B cell (primary cell): ENCODE measurements around the gene FBXL13. TPM values are rescaled to one million over a fixed set of nuclear protein-coding genes. Genes with fewer than 3 reads are reported as not detected.
"Not testable (repeated sequence)": the region's sequence is repeated elsewhere in the genome, so short reads cannot be mapped to it uniquely, and the experiment has no call there.

Experiments used
- ATAC-seq: fragments of 200-7000 bp; cut with Tn5 transposase; one replicate; pipeline ENCODE4 v1.10.0; 2021; ENCODE audit warnings: low read depth, mild to moderate bottlenecking, moderate number of reproducible peaks, moderate library complexity
- CTCF ChIA-PET: fragments of 350-600 bp; sonication (Branson Sonifier 250); formaldehyde crosslinking; loops from one replicate; lab custom pipeline; 2021; ENCODE audit warnings: antibody characterized with exemption, inconsistent platforms; lab: Charles Lee
- POLR2A ChIA-PET: fragments of 350-600 bp; sonication (Branson Sonifier 250); formaldehyde crosslinking; loops from one replicate; lab custom pipeline; 2021; ENCODE audit warnings: antibody characterized with exemption; lab: Charles Lee
- DNase-seq: peaks from one replicate; pipeline ENCODE4 v3.0.0; 2013
- H2AFZ ChIP-seq: 2 replicates; pipeline ENCODE4 v1.6.1; 2012; ENCODE audit warnings: mild to moderate bottlenecking, low read depth, low read length; ENCODE audit not compliant: insufficient read depth, poor library complexity, severe bottlenecking
- H3K27ac ChIP-seq, 2 donors: 1 replicate in 1 of 2; 2 replicates in 1 of 2; pipeline ENCODE4 v1.5.1; 2012 to 2013; ENCODE audit warnings: low read length in 2 of 2, mild to moderate bottlenecking in 2 of 2, moderate library complexity in 1 of 2
- H3K27me3 ChIP-seq, 4 experiments: fragments of 200-600 bp in 1 of 4; sonication (generic) in 1 of 4; replicated peaks in 1 of 4; 1 replicate in 2 of 4; 2 replicates in 2 of 4; pipeline versions ENCODE4 v1.6.1 to v1.7.0; 2013 to 2016; ENCODE audit warnings: low read length in 3 of 4, mild to moderate bottlenecking in 2 of 4, mixed read lengths in 1 of 4, moderate library complexity in 1 of 4; ENCODE audit not compliant: insufficient read depth in 4 of 4, control insufficient read depth in 3 of 4; ENCODE audit errors: control extremely low read depth in 1 of 4
- H3K36me3 ChIP-seq, 2 experiments: replicated peaks in 1 of 2; 1 replicate in 1 of 2; 2 replicates in 1 of 2; pipeline versions ENCODE4 v1.6.1 to v1.7.1; 2013; ENCODE audit warnings: low read length in 1 of 2; ENCODE audit not compliant: insufficient read depth in 2 of 2, control insufficient read depth in 1 of 2; ENCODE audit errors: control extremely low read depth in 1 of 2, extremely low read depth in 1 of 2
- H3K4me1 ChIP-seq, 2 donors: fragments of 200-600 bp in 1 of 2; sonication (generic) in 1 of 2; 1 replicate in 1 of 2; 2 replicates in 1 of 2; pipeline versions ENCODE4 v1.5.1 to v1.6.1; 2013 to 2017; ENCODE audit warnings: low read length in 2 of 2; ENCODE audit not compliant: control insufficient read depth in 2 of 2, insufficient read depth in 2 of 2
- H3K4me2 ChIP-seq: replicated peaks from 2 replicates; pipeline ENCODE3; 2012; ENCODE audit warnings: mild to moderate bottlenecking, low read depth, low read length; ENCODE audit not compliant: poor library complexity, severe bottlenecking
- H3K4me3 ChIP-seq, 5 experiments: fragments of 200-600 bp in 1 of 5; sonication (generic) in 1 of 5; 1 replicate in 3 of 5; 2 replicates in 2 of 5; pipeline versions ENCODE4 v1.5.1 to v1.7.0; 2011 to 2016; ENCODE audit warnings: low read length in 4 of 5, mild to moderate bottlenecking in 4 of 5, low read depth in 2 of 5, control low read depth in 1 of 5, moderate library complexity in 1 of 5; ENCODE audit not compliant: insufficient read depth in 1 of 5; ENCODE audit errors: control extremely low read depth in 1 of 5, extremely low read depth in 1 of 5
- H3K79me2 ChIP-seq: fragments of 200-600 bp; sonication (generic); one replicate; pipeline ENCODE4 v1.6.0; 2016; ENCODE audit warnings: low read length; ENCODE audit not compliant: control insufficient read depth, insufficient read depth
- H3K9ac ChIP-seq: fragments of 200-600 bp; sonication (generic); 2 replicates; pipeline ENCODE4 v1.6.1; 2017; ENCODE audit warnings: mild to moderate bottlenecking, low read length, moderate library complexity
- H3K9me3 ChIP-seq, 3 donors: one replicate each; pipeline versions ENCODE4 v1.6.1 to v1.7.1; 2013; ENCODE audit warnings: low read length in 2 of 3; ENCODE audit not compliant: control insufficient read depth in 2 of 3, insufficient read depth in 1 of 3; ENCODE audit errors: control extremely low read depth in 1 of 3
- H4K20me1 ChIP-seq: 2 replicates; pipeline ENCODE4 v1.6.0; 2012; ENCODE audit warnings: mild to moderate bottlenecking, low read length; ENCODE audit not compliant: insufficient read depth, control insufficient read depth, poor library complexity, severe bottlenecking
- H3K27ac Mint-ChIP-seq: one replicate; pipeline ENCODE4 v1.8.0; 2021; ENCODE audit warnings: mixed read lengths
- H3K27me3 Mint-ChIP-seq: one replicate; pipeline ENCODE4 v1.8.0; 2021; ENCODE audit warnings: mixed read lengths
- H3K4me1 Mint-ChIP-seq: one replicate; pipeline ENCODE4 v1.8.0; 2021; ENCODE audit warnings: mixed read lengths
- H3K4me3 Mint-ChIP-seq: one replicate; pipeline ENCODE4 v1.8.0; 2021; ENCODE audit warnings: mixed read lengths
- H3K9me3 Mint-ChIP-seq: one replicate; pipeline ENCODE4 v1.8.0; 2022; ENCODE audit warnings: mixed read lengths; ENCODE audit not compliant: insufficient read depth
- EZH2 ChIP-seq: IDR thresholded peaks from 2 replicates; pipeline ENCODE4 v1.6.1; 2012; ENCODE audit warnings: borderline replicate concordance, low read depth, mild to moderate bottlenecking, moderate library complexity, low read length; ENCODE audit not compliant: insufficient read depth, poor library complexity, severe bottlenecking
- WGBS: methylation state at CpG from one replicate; pipeline ENCODE4 v1.1.5; 2013; ENCODE audit warnings: missing lambda C conversion rate; ENCODE audit not compliant: insufficient coverage; 5-methylcytosine and 5-hydroxymethylcytosine counted together
- intact Hi-C: fragments of 100-400 bp; cut with micrococcal nuclease; formaldehyde crosslinking; loops from one replicate; pipeline ENCODE4 v1.10.0; 2022
- polyA plus RNA-seq: library from polyadenylated mRNA; depleted of rRNA; stranded (reverse); fragments of >200 nt; gene quantifications from 2 replicates; pipeline ENCODE4 v1.2.3, GENCODE V29; 2012
- total RNA-seq, 2 donors: library from RNA; stranded (reverse); fragments of 120-200 nt in 1 of 2; gene quantifications; 1 replicate in 1 of 2; 2 replicates in 1 of 2; pipeline versions ENCODE4 v1.2.3 to v1.2.4, GENCODE V29; 2013 to 2022
- TF ChIP-seq, protein P1 (sequence below): fragments of 200-600 bp; IDR thresholded peaks from one replicate; pipeline ENCODE4 v1.8.0; 2022; ENCODE audit warnings: antibody characterized with exemption, mild to moderate bottlenecking

Gene FBXL13
- total and polyA plus RNA-seq, 2 donors (not counting 1 experiment from before 2014, with no cell fraction given) = 0.22 to 4.0 TPM

DNA sequence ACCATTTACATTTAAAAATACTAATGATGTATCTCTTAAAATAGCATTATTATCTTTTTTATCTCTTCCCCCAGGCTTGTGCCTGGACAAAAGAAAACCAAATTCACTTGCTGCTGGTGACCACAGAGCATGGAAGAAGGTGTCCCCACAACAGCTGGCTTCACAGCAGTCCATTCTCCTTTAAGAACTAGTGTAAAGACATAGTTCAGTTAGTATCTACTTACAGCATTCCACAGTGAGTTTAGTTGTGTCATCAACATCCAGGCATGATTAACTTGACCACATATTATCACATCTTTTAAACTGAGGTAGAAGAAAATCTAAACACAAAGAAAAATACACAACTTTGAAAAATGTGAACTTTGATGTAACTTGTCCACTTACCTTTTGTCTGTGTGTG is 106.8 kb downstream of the FBXL13 start:
- Mint-ChIP-seq H3K4me3 (no peak overlapping the region), H3K9me3 (no peaks in the 10 kb centered on the region), H3K27me3 (no peaks in the 10 kb centered on the region), H3K27ac (no peak overlapping the region), H3K4me1 (no peaks in the 10 kb centered on the region)
- H3K4me1 ChIP-seq = no peaks in the 10 kb centered on the region
- peaks cover 0 to 2% (median 0%) of the 10 kb centered on the region in 3 donors for H3K9me3 ChIP-seq
- no peak overlapping the region for H2AFZ ChIP-seq
- ChIA-PET CTCF (no interaction called here), POLR2A (no interaction called here)
- TF ChIP-seq EZH2 = no peak
- TF ChIP-seq, protein P1, sequence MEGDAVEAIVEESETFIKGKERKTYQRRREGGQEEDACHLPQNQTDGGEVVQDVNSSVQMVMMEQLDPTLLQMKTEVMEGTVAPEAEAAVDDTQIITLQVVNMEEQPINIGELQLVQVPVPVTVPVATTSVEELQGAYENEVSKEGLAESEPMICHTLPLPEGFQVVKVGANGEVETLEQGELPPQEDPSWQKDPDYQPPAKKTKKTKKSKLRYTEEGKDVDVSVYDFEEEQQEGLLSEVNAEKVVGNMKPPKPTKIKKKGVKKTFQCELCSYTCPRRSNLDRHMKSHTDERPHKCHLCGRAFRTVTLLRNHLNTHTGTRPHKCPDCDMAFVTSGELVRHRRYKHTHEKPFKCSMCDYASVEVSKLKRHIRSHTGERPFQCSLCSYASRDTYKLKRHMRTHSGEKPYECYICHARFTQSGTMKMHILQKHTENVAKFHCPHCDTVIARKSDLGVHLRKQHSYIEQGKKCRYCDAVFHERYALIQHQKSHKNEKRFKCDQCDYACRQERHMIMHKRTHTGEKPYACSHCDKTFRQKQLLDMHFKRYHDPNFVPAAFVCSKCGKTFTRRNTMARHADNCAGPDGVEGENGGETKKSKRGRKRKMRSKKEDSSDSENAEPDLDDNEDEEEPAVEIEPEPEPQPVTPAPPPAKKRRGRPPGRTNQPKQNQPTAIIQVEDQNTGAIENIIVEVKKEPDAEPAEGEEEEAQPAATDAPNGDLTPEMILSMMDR = no peak
- H3K27me3 ChIP-seq = no peaks in the 10 kb centered on the region
- DNase-seq = no peak
- no peak overlapping the region for H3K27ac ChIP-seq
- no peak overlapping the region for H3K4me2 ChIP-seq
- H4K20me1 ChIP-seq = no peaks in the 10 kb centered on the region
- H3K9ac ChIP-seq = no peak overlapping the region
- no peak for ATAC-seq
- H3K36me3 ChIP-seq = no peaks in the 10 kb centered on the region
- intact Hi-C loops = no loop called here
- H3K79me2 ChIP-seq = no peaks in the 10 kb centered on the region
- H3K4me3 ChIP-seq = no peak overlapping the region

- CTCF ChIA-PET = no interaction called here
These were observed 108.1 kb downstream of the FBXL13 start for GRCh38 chr7:102966465-102966864.

DNA sequence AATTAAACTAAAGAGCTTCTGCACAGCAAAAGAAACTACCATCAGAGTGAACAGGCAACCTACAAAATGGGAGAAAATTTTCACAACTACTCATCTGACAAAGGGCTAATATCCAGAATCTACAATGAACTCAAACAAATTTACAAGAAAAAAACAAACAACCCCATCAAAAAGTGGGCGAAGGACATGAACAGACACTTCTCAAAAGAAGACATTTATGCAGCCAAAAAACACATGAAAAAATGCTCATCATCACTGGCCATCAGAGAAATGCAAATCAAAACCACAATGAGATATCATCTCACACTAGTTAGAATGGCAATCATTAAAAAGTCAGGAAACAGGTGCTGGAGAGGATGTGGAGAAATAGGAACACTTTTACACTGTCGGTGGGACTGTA is 112.6 kb downstream of the FBXL13 start:
- H3K79me2 ChIP-seq, DNase-seq, H3K9me3 ChIP-seq, H3K27ac Mint-ChIP-seq, H3K9ac ChIP-seq, ATAC-seq, H3K27me3 ChIP-seq, H3K9me3 Mint-ChIP-seq, H3K4me1 Mint-ChIP-seq, POLR2A ChIA-PET, intact Hi-C loops, H3K36me3 ChIP-seq, H4K20me1 ChIP-seq, H3K4me1 ChIP-seq, CTCF ChIA-PET, H3K27ac ChIP-seq, H3K4me3 Mint-ChIP-seq, H3K4me2 ChIP-seq, H3K27me3 Mint-ChIP-seq, H3K4me3 ChIP-seq, H2AFZ ChIP-seq: not testable (repeated sequence)
- WGBS = no CpG with 5 or more reads among the region's 2 CpGs

More at GRCh38 chr7:102966465-102966864, 108.1 kb downstream of the FBXL13 start:
- Histone ChIP-seq H3K4me3 (no peak overlapping the region), H3K36me3 (no peaks in the 10 kb centered on the region), H3K4me1 (no peaks in the 10 kb centered on the region), H3K27ac (no peak overlapping the region), H4K20me1 (no peaks in the 10 kb centered on the region), H3K27me3 (no peaks in the 10 kb centered on the region), H2AFZ (no peak overlapping the region), H3K9me3 (peaks cover 0 to 2% (median 0%) of the 10 kb centered on the region in 3 donors), H3K4me2 (no peak overlapping the region), H3K9ac (no peak overlapping the region), H3K79me2 (no peaks in the 10 kb centered on the region)
- H3K9me3 Mint-ChIP-seq = no peaks in the 10 kb centered on the region
- POLR2A ChIA-PET = no interaction called here
- H3K4me3 Mint-ChIP-seq = no peak overlapping the region
- no peaks in the 10 kb centered on the region for H3K4me1 Mint-ChIP-seq
- WGBS = no CpG with 5 or more reads among the region's 2 CpGs
- intact Hi-C loops = no loop called here
- ATAC-seq (no peak), DNase-seq (no peak)
- no peak overlapping the region for H3K27ac Mint-ChIP-seq
- TF ChIP-seq EZH2 = no peak
- TF ChIP-seq, protein P1 = no peak
- no peaks in the 10 kb centered on the region for H3K27me3 Mint-ChIP-seq
